ENCODE measurements around the gene MCRIP1. TPM values are rescaled to one million over a fixed set of nuclear protein-coding genes. Genes with fewer than 3 reads are reported as not detected.

MCRIP1 gene
- total and polyA plus RNA-seq, 2 of the 13 experiments (the other 11 are each of a cell fraction or from before 2014, with no cell fraction given), result 79.7 to 84.9 TPM

- TF ChIP-seq AKNA (CRISPR knock-in tag; IDR thresholded peaks at IDR 0.05; ENCODE audit: borderline replicate concordance) (no peak), ATF2 (CRISPR knock-in tag; IDR thresholded peaks at IDR 0.05) (no peak), STAG1 (CRISPR knock-in tag; IDR thresholded peaks at IDR 0.05) (peak; percentile 69), ZNF816 (CRISPR knock-in tag; IDR thresholded peaks at IDR 0.05; ENCODE audit: borderline replicate concordance) (no peak), ZNF672 (CRISPR knock-in tag; IDR thresholded peaks at IDR 0.05) (peak; percentile 52; the same call in 1 of the 2 replicates), HOXA7 (CRISPR knock-in tag; IDR thresholded peaks at IDR 0.05) (no peak), TBP (CRISPR knock-in tag; IDR thresholded peaks at IDR 0.05) (no peak), BRF2 (CRISPR knock-in tag; IDR thresholded peaks at IDR 0.05) (peak; percentile 82), ZNF235 (CRISPR knock-in tag; IDR thresholded peaks at IDR 0.05; ENCODE audit: borderline replicate concordance) (peak; percentile 74; the same call in 1 of the 2 replicates), PHB2 (IDR thresholded peaks at IDR 0.05; ENCODE audit: partially characterized antibody) (no peak), ZNF577 (CRISPR knock-in tag; IDR thresholded peaks at IDR 0.05; ENCODE audit: borderline replicate concordance, low read depth) (no peak), ZNF776 (CRISPR knock-in tag; IDR thresholded peaks at IDR 0.05) (no peak; the same call in 1 of the 2 replicates), UBTF (CRISPR knock-in tag; IDR thresholded peaks at IDR 0.05) (peak; percentile 69), ZNF34 (CRISPR knock-in tag; IDR thresholded peaks at IDR 0.05; ENCODE audit: borderline replicate concordance) (no peak), CSRNP2 (CRISPR knock-in tag; conservative IDR thresholded peaks at IDR 0.05; ENCODE audit: low read depth) (peak; percentile 57; the same call in 1 of the 2 replicates)
These were observed 36.4 kb upstream of the MCRIP1 start (continued) for GRCh38 chr17:81869221-81870130.
